ENCODE measurements around the gene CENPN.

The CENPN gene

GRCh38 chr16:81036751-81037350, 29.8 kb downstream of the CENPN start:
- DNase-seq (ENCODE audit: low read depth, low spot score): no peak
- ChIA-PET POLR2A (interaction anchor here (1.1 kb wide), 1 partner anchor 40 kb away, joined by 3 read pairs; the partner anchor contains the start of gene C16orf46), CTCF (interaction anchor here (1.0 to 5.9 kb wide), 14 partner anchors 8 to 700 kb away, joined by 3 to 67 read pairs (median 6); partner anchors contain the start of gene C16orf46)
- peak overlapping the region; percentile 74 for H3K4me3 ChIP-seq (ENCODE audit: low read depth, low read length)
- no peak for TF ChIP-seq CTCF (IDR thresholded peaks at IDR 0.05; ENCODE audit: insufficient read depth, low read length, missing control alignments)

- DNase-seq (ENCODE audit: low read depth, low spot score): no peak
- CTCF ChIA-PET: interaction anchor here (0.9 to 1.1 kb wide), 2 partner anchors 20 to 36 kb away, joined by 4 to 6 read pairs; no protein-coding TSS in a partner anchor
- POLR2A ChIA-PET: no interaction called here
- no peak for TF ChIP-seq CTCF (IDR thresholded peaks at IDR 0.05; ENCODE audit: insufficient read depth, low read length, missing control alignments)
- H3K4me3 ChIP-seq (ENCODE audit: low read depth, low read length): no peak overlapping the region
Observed at GRCh38 chr16:81040131-81040530, 33.1 kb downstream of the CENPN start.

- H3K4me3 ChIP-seq (ENCODE audit: low read depth, low read length): no peak overlapping the region
- CTCF ChIA-PET: interaction anchor here (0.9 to 1.1 kb wide), 2 partner anchors 21 to 37 kb away, joined by 4 to 6 read pairs; no protein-coding TSS in a partner anchor
- POLR2A ChIA-PET: no interaction called here
- DNase-seq (ENCODE audit: low read depth, low spot score): no peak
- TF ChIP-seq CTCF (IDR thresholded peaks at IDR 0.05; ENCODE audit: insufficient read depth, low read length, missing control alignments): no peak
Observed at GRCh38 chr16:81040842-81041241, 33.8 kb downstream of the CENPN start.

GRCh38 chr16:81041696-81042095, 34.7 kb downstream of the CENPN start:
- POLR2A ChIA-PET: no interaction called here
- no peak for DNase-seq (ENCODE audit: low read depth, low spot score)
- CTCF ChIA-PET: interaction anchor here (1.0 kb wide), 1 partner anchor 14 kb away, joined by 3 read pairs; no protein-coding TSS in a partner anchor

GRCh38 chr16:81042821-81043220, 35.8 kb downstream of the CENPN start:
- H3K4me3 ChIP-seq (ENCODE audit: low read depth, low read length): no peak overlapping the region
- ChIA-PET POLR2A (no interaction called here), CTCF (interaction anchor here (1.0 to 4.2 kb wide), 2 partner anchors 8 to 13 kb away, joined by 3 to 49 read pairs; partner anchors contain the start of gene ATMIN)
- no peak for DNase-seq (ENCODE audit: low read depth, low spot score)
- no peak for TF ChIP-seq CTCF (IDR thresholded peaks at IDR 0.05; ENCODE audit: insufficient read depth, low read length, missing control alignments)

More at GRCh38 chr16:81041696-81042095, 34.7 kb downstream of the CENPN start:
- TF ChIP-seq CTCF (IDR thresholded peaks at IDR 0.05; ENCODE audit: insufficient read depth, low read length, missing control alignments): no peak
- H3K4me3 ChIP-seq (ENCODE audit: low read depth, low read length): no peak overlapping the region

GRCh38 chr16:81053761-81054160, 46.7 kb downstream of the CENPN start:
- POLR2A ChIA-PET: no interaction called here
- CTCF ChIA-PET: no interaction called here
- no peak overlapping the region for H3K4me3 ChIP-seq (ENCODE audit: low read depth, low read length)
- no peak for TF ChIP-seq CTCF (IDR thresholded peaks at IDR 0.05; ENCODE audit: insufficient read depth, low read length, missing control alignments)
- no peak for DNase-seq (ENCODE audit: low read depth, low spot score)
